Kasumi-1 (cell line): Measurements from ENCODE around the gene ID3.

Experiments used
- DNase-seq, 2 experiments: peaks; one replicate each; lab custom pipeline; 2025; lab: John Stamatoyannopoulos, UW

ID3 gene

GRCh38 chr1:23566304-23566703, 7.0 kb upstream of the ID3 start:
- DNase-seq, result no peak

GRCh38 chr1:23565776-23566175, 6.5 kb upstream of the ID3 start:
- DNase-seq, result no peak

GRCh38 chr1:23564529-23565122, 5.3 kb upstream of the ID3 start:
- DNase-seq, result no peak

- no peak for DNase-seq
Observed at GRCh38 chr1:23563755-23564374, 4.6 kb upstream of the ID3 start.

- DNase-seq, result no peak
Observed at GRCh38 chr1:23563003-23563402, 3.7 kb upstream of the ID3 start.

- no peak for DNase-seq
Observed at GRCh38 chr1:23562137-23562876, 3.0 kb upstream of the ID3 start.

GRCh38 chr1:23561813-23562100, 2.5 kb upstream of the ID3 start:
- no peak for DNase-seq

GRCh38 chr1:23561076-23561812, 1.9 kb upstream of the ID3 start:
- DNase-seq, result peak in 1 of 2 experiments; percentile 2

- no peak for DNase-seq
Observed at GRCh38 chr1:23559985-23560741, 862 bp upstream of the ID3 start.

- DNase-seq, result no peak
Observed at GRCh38 chr1:23558872-23559135, 497 bp downstream of the ID3 start.

- DNase-seq, result peak in 1 of 2 experiments; percentile 35
Observed at GRCh38 chr1:23558140-23558871, 995 bp downstream of the ID3 start.

- DNase-seq, result no peak
Observed at GRCh38 chr1:23557471-23558124, 1.7 kb downstream of the ID3 start.

GRCh38 chr1:23556635-23557470, 2.4 kb downstream of the ID3 start:
- DNase-seq, result no peak

GRCh38 chr1:23555986-23556634, 3.2 kb downstream of the ID3 start:
- DNase-seq, result no peak

- DNase-seq, result no peak
Observed at GRCh38 chr1:23555270-23555985, 3.9 kb downstream of the ID3 start.

- DNase-seq, result peak; percentile 52 to 54
Observed at GRCh38 chr1:23554481-23555269, 4.6 kb downstream of the ID3 start.

GRCh38 chr1:23554127-23554480, 5.2 kb downstream of the ID3 start:
- no peak for DNase-seq
